Measurements from ENCODE around the gene ZNF90. TPM values are rescaled to one million over a fixed set of nuclear protein-coding genes. Genes with fewer than 3 reads are reported as not detected.

The ZNF90 gene
- total RNA-seq, 4 donors from 2014 or later: 1.1 to 4.4 (median 1.7) TPM

- Histone ChIP-seq H3K9me3 (no peaks in the 10 kb centered on the region), H3K27ac (no peak overlapping the region), H3K4me1 (peaks cover 0 to 9% (median 3%) of the 10 kb centered on the region in 4 donors), H3K27me3 (no peaks in the 10 kb centered on the region), H3K4me3 (no peak overlapping the region), H3K36me3 (peaks cover 0 to 19% (median 0%) of the 10 kb centered on the region in 3 donors)
- DNase-seq (ENCODE audit: low spot score in 2 of 2): no peak
- 74 to 77% methylated on average over 7 of the region's 7 CpGs for WGBS, 2 donors
- TF ChIP-seq POLR2A (IDR thresholded peaks at IDR 0.05) (no peak), CTCF (IDR thresholded peaks at IDR 0.05) (no peak), EP300 (IDR thresholded peaks at IDR 0.05) (no peak)
Measured at GRCh38 chr19:20165971-20166592, 88.3 kb downstream of the ZNF90 start.

GRCh38 chr19:20167020-20167644 is 89.3 kb downstream of the ZNF90 start, which contains the start of gene ZNF486:
ZNF486 (plus strand) TSS chr19:20167214; CDS start chr19:20167331, 117 bp downstream.
- peaks cover 0 to 9% (median 3%) of the 10 kb centered on the region in 4 donors for H3K4me1 ChIP-seq
- 3 to 4% methylated on average over 23 to 25 of the region's 25 CpGs for whole genome bisulfite sequencing, 2 donors
- H3K27ac ChIP-seq: peak within 1 kb of the TSS in 3 of 4 donors; percentile 58 to 77 (median 71)

GRCh38 chr19:20167651-20168122 is 89.9 kb downstream of the ZNF90 start:
- no peak for TF ChIP-seq POLR2A (IDR thresholded peaks at IDR 0.05)
- TF ChIP-seq EP300 (IDR thresholded peaks at IDR 0.05): no peak
- TF ChIP-seq CTCF (IDR thresholded peaks at IDR 0.05): no peak
- Histone ChIP-seq H3K36me3 (peaks cover 0 to 35% (median 0%) of the 10 kb centered on the region in 3 donors), H3K4me3 (peak overlapping the region; percentile 42 to 84 (median 62)), H3K27me3 (no peaks in the 10 kb centered on the region), H3K9me3 (peaks cover 0 to 3% (median 0%) of the 10 kb centered on the region in 4 donors), H3K4me1 (peaks cover 0 to 9% (median 3%) of the 10 kb centered on the region in 4 donors), H3K27ac (peak overlapping the region in 3 of 4 donors; percentile 58 to 77 (median 71))
- WGBS, 2 donors: 9 to 15% methylated on average over 22 of the region's 22 CpGs
- DNase-seq (ENCODE audit: low spot score in 2 of 2): no peak

More at GRCh38 chr19:20167020-20167644, 89.3 kb downstream of the ZNF90 start, which contains the start of gene ZNF486:
- Histone ChIP-seq H3K9me3 (no peaks in the 10 kb centered on the region), H3K36me3 (peaks cover 0 to 29% (median 0%) of the 10 kb centered on the region in 3 donors), H3K27me3 (no peaks in the 10 kb centered on the region), H3K4me3 (peak within 1 kb of the TSS; percentile 42 to 84 (median 62))
- DNase-seq (ENCODE audit: low spot score in 2 of 2): peak; percentile 98 to 100
- TF ChIP-seq EP300 (IDR thresholded peaks at IDR 0.05): peak in 1 of 2 donors; percentile 70
- peak in 1 of 2 donors; percentile 62 for TF ChIP-seq POLR2A (IDR thresholded peaks at IDR 0.05)
- TF ChIP-seq CTCF (IDR thresholded peaks at IDR 0.05): no peak

Small RNAs within 50 kb of the gene (small RNA-seq; reads per million reads assigned to genes)
- not detected for gene AC006539.3

Other genes starting within 250 kb of the ZNF90 start
- 10 to 100 TPM in 3 of 4 donors, 1 to 10 TPM in 1; 9.0 to 19.0 (median 10.7) TPM for gene ZNF253, start 212.1 kb upstream of the ZNF90 start, total RNA-seq
- gene ZNF93, start 177.1 kb upstream of the ZNF90 start, total RNA-seq: 1 to 10 TPM; 1.5 to 5.4 (median 4.0) TPM
- 10 to 100 TPM in 2 of 4 donors, 1 to 10 TPM in 2; 1.5 to 14.1 (median 11.3) TPM for gene ZNF682, start 38.5 kb upstream of the ZNF90 start, total RNA-seq
- gene ZNF486, start 89.2 kb downstream of the ZNF90 start, total RNA-seq: 1 to 10 TPM; 2.7 to 5.5 (median 3.7) TPM